SHP77 treated with DMSO at 0.1 percent for 48 hours (cell line): ENCODE results near the gene HYOU1.
A peak's percentile ranks its signal among the peaks of the same experiment; 100 is the strongest.
"Not testable (repeated sequence)": the region's sequence is repeated elsewhere in the genome, so short reads cannot be mapped to it uniquely, and the experiment has no call there.

Experiments
- DNase-seq: peaks from one replicate; lab custom pipeline; 2025; lab: John Stamatoyannopoulos, UW

Gene HYOU1

DNA sequence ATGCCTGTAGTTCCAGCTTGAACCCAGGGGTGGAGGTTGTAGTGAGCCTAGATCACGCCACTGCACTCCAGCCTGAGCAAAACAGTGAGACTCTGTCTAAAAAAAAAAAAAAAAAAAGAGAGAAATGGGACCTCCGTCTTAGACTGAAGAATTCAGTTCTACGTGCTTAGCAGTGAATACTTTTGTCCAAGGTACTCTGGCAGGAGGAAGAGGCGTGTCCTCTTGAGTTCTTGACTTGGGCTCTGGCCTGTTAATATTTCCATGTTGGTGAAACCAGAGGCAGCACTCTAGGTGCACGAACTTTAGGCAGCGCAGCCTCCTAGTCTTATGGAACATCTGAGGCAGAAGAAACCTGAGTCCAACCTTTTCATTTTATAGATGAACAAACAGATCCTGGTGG lies 30.1 kb upstream of the HYOU1 start:
- no peak for DNase-seq

DNA sequence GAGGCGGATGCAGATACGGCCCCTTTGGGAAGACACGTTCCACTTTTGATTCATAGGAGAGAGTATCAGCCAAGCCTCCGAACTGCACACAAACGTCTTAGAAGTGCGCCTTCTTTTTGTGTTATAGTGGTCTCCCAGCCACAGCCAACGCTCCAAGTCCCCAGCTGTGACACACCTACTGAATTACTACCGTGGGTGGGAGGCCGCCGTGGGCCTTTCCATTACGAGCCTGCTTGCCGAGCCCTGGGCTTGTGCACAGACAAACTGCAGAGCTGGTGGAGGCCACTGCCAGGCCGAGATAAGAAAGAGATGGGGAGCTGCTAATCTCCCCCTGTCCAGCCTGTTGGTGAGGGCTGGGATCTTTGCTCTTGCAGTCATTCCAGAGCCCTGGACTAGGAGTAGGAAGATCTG lies 28.4 kb upstream of the HYOU1 start:
- DNase-seq = no peak

DNA sequence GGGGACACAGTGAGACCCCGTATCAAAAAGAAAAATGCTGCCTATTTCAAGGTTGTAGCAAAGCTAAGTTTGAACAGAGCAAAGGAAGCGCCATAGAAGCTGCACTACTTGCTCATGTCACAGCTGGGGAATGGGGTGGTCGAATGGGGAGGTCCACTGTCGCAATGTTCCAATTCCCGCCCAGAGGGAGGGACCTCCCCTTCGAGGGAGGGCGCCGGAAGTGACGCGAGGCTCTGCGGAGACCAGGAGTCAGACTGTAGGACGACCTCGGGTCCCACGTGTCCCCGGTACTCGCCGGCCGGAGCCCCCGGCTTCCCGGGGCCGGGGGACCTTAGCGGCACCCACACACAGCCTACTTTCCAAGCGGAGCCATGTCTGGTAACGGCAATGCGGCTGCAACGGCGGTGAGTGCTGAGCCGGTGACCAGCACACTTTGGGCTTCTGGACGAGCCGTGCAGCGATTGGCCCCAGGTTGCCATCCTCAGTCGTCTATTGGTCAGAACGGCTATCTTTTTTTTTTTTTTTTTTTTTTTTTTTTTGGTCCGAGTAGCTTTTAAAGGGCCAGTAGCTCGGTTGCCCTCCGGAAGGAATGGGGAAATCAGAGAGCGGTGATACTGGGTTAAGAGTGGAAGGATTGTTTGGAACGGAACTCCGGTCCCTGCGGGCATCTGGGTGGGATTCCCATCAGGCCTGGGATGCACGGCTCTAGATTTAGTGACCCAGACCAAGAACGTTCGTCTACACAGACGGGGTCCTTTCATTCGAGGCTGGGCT lies 27.8 kb upstream of the HYOU1 start, which contains the start of gene HMBS:
Gene HMBS, plus strand, starts transcription at position 219 of the 774 bp plus-strand sequence. Its CDS starts 153 bp downstream, at position 372.
- peak; percentile 96 for DNase-seq

DNA sequence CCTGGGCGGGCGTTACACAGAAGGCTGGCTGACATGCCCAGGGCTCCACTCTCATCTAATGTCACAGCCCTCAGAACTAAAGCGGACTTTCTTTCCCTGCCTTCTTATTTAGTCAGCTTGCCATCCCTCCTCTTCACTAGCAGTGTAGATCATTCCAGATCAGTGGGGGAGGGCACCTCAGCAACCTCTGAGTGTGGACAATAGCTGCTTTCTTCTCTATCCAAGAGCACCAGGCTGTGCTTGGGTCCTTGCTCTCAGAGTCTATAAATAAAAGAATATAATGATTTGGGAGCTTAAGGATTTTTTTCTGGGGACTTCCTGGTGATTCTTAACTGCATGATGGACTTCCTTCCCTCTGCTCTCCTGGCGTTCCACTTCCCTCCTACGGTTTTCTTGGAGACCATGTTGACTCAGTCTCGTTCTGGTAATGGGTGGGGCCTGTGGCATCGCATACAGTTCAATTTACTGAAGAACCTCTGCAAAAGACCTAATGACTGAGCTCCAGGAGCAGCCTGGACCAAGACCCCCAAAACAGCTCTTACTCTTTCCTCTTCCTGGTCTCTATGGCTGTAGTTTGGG lies 24.8 kb upstream of the HYOU1 start:
- DNase-seq = no peak

DNA sequence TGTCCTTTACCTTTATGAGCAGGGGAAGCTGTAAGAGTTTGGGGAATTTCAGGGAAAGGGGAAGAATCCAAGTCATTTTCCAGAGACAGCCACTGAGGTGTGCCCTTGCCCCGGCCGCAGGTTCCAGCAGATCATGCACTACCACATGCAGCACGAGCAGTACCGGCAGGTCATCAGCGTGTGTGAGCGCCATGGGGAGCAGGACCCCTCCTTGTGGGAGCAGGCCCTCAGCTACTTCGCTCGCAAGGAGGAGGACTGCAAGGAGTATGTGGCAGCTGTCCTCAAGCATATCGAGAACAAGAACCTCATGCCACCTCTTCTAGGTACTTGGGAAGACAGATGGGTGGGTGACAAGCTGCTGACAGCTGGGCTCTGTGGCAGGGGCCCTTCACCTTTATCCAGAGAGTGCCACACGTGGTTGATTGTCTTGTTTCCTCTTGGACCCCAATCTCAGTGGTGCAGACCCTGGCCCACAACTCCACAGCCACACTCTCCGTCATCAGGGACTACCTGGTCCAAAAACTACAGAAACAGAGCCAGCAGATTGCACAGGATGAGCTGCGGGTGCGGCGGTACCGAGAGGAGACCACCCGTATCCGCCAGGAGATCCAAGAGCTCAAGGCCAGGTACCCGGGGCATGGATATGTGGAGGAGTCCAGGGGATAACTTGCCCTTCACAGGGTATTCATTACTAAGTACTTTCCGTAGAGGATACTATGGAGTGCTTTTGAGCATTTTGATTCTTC lies 21.8 kb upstream of the HYOU1 start:
- DNase-seq = no peak

DNA sequence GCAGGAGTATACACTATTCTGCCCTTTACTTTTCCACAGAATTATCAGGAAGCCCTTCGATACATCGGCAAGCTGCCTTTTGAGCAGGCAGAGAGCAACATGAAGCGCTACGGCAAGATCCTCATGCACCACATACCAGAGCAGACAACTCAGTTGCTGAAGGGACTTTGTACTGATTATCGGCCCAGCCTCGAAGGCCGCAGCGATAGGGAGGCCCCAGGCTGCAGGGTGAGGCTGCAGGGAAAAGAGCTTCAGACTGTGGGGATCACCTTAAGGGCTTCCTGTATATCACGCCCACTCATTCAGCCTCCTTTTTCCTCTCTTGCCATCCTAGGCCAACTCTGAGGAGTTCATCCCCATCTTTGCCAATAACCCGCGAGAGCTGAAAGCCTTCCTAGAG lies 20.8 kb upstream of the HYOU1 start:
- DNase-seq = no peak

DNA sequence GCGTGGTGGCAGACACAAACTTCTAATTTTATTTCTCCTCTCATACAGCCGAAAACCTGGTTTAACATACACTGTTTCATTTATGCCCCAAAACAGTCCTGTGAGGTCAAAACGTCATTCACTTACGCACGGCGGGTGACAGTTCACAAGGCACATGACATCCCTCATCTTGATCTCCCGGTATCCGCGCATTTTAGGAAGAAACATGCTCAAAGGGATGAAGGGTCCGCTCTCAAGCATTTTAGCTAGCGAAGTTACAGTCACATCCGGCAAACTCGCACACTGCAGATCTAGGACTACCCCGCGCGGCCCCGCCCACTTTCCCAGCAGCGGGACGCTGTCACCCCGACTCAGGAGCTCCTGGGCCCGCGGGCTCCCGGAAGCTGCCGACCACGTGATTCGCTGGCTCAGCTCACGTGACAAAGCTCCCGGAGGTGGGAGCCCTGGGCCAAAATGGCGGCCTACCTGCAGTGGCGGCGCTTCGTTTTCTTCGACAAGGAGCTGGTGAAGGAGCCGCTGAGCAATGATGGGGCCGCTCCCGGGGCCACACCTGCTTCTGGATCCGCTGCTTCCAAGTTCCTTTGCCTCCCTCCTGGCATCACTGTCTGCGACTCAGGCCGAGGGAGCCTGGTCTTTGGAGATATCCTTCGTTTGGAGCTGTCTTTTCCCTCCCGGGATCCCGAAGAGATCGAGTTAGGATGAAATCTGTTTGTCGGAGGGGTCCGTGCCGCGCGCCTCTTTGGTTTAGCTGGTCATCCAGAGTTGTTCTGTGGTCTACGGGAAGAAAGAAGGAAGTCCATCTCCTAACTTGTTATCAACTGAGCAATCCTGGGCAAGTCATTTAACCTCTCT lies 10.6 kb upstream of the HYOU1 start, which contains the start of gene VPS11:
Gene VPS11, plus strand, starts transcription at position 448 of the 852 bp plus-strand sequence. Its CDS starts 6 bp downstream, at position 454.
- DNase-seq = peak; percentile 86

DNA sequence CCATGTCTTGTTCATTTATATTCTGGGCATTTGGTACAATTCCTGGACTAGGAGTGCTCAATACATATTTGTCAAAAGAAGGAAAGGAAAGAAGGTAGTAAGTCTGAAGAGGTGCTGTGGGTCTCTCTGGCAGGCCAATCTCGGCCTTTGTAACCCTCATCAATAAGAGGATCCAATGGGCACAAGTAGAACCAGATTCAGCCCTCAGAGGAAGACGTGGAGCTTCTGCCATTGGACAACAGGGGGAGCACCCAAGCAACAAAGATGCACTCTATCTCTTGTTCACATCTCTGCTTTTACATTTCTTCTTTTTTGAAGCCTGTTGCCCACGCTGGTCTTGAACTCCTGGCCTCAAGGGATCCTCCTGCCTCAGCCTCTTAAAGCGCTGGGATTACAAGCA lies 8.4 kb upstream of the HYOU1 start:
- DNase-seq = no peak

DNA sequence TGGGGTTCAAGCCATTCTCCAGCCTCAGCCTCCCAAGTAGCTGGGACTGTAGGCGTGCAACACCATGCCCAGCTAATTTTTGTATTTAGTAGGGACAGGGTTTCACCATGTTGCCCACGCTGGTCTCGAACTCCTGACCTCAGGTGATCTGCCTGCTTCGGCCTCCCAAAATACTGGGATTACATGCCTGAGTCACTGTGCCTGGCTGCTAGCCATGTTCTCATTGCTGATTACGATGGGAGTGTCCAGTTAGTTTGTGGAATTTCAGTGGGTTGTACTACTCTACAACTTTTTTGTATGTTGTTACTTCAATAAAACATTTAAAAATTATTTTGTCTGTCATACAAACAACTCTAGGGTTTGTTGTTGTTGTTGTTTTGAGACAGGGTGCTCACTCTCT lies 5.8 kb upstream of the HYOU1 start:
- no peak for DNase-seq

DNA sequence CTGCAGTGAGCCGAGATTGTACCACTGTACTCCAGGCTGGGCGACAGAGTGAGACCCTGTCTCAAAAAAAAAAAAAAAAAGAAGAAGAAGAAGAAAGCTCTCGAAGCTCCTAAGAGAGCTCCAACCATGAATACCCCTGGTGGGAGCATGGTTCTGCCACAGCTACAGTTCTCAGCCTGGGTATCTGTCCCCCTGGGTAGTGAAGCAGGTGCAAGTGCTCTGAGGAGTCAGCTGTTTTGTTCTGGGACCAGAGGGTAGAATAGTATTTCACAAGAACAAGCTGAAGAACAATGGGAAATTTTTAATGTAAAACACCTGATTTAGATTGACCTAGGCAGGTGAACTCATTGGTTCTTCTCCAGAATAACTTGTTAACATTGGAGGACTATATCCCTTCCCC lies 4.3 kb upstream of the HYOU1 start:
- DNase-seq = no peak

DNA sequence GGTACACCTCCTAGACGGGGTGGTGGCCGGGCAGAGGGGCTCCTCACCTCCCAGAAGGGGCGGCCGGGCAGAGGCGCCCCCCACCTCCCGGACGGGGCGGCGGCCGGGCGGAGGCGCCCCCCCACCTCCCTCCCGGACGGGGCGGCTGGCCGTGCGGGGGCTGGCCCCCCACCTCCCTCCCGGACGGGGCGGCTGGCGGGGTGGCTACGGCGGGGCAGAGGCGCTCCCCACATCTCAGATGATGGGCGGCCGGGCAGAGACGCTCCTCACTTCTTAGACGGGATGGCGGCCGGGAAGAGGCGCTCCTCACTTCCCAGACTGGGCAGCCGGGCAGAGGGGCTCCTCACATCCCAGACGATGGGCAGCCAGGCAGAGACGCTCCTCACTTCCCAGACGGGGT lies 2.1 kb upstream of the HYOU1 start:
- DNase-seq = not testable (repeated sequence)

DNA sequence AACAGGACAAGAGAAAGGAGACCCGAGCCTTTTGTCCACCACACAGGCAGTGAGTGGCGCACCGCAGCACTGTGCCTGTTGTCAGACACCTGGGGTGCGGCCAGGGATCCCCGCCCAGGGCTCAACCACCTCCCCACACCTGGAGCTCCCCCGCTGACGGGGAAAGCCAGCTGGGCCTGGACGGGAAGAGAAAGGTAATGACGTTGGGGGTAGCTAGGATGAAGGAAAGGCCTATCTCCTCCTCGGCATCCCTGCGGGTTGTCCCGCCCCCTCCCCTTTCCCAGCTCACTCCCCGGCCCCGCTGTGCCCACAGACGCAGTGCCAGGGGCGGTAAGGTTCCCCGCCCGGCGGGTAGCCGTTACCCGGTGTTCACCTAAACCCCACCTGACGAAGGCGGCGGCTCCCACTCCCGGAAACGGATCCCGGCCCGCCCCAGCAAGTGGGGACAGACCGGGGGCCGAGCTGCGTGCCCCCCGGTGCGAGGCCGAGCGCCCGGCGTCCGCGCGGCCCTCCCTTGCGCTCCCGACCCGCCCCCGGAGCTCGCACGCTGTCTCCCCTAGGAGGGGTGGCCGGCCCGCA lies 495 bp downstream of the HYOU1 start:
- no peak for DNase-seq

DNA sequence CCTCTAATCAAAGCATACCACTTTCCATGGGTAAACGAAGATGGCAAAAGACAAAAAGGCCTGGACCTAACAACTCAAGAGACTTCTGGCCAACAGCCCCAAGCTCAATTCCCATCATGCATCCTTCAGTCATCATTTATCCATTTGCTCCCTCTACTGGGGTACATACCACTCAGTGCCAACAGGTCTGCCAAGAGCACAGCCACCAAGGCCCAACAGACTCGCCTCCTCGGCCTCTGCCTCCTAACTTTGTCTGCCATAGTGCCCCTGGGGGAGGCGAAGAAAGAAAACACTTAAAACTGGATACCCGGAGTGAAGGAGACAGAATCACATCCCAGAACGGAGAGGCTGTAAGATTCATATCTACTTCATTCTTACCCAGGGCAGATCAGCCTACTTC lies 1.1 kb downstream of the HYOU1 start:
- no peak for DNase-seq

DNA sequence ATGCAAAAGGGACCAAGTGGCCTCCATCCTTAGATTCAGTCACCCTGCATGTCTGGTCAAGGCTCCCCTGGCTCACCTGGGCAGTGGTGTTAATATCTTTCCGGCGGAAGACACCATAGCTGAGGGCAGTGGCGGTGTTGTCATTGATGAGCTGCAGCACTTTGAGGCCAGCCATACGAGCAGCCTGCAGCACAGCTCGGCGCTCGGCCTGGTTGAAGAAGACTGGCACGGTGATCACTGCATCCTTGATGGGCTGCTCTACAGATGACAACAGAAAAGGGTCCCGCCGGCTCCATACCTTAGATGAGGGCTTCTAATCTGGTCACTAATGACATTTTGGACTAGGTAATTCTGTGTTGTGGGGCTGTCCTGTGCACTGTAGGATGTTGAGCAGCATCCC lies 2.6 kb downstream of the HYOU1 start:
- DNase-seq = no peak

DNA sequence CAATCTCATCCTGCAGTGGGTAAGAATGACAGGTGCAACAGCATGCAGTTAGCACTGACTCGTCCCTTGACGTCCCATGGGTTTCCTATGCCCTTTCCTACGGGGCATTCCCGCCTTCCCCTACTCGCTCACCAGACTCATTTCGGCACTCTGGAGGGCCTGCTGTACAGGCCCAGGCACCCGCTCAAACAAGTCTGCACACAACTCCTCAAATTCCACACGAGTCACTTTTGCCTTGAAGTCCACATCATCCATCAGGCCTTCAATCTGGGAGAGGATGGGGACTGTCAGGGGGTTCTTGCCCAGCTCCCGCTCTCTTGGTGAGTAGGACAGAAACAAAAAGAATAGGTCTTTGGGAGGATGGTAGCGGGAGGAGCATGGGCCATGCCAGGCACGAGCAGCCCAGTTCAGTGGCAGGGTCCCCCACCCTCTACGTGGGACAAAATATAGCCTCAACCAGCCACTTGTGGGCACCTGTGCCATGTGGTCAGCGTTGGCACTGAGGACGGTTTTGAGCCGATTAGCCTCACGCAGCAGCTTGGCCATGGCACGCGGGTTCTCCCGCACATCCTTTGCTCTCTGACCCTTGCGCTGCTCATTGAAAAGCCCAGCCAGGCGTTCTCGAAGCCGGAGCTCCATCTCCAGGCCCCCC lies 4.7 kb downstream of the HYOU1 start:
- no peak for DNase-seq

DNA sequence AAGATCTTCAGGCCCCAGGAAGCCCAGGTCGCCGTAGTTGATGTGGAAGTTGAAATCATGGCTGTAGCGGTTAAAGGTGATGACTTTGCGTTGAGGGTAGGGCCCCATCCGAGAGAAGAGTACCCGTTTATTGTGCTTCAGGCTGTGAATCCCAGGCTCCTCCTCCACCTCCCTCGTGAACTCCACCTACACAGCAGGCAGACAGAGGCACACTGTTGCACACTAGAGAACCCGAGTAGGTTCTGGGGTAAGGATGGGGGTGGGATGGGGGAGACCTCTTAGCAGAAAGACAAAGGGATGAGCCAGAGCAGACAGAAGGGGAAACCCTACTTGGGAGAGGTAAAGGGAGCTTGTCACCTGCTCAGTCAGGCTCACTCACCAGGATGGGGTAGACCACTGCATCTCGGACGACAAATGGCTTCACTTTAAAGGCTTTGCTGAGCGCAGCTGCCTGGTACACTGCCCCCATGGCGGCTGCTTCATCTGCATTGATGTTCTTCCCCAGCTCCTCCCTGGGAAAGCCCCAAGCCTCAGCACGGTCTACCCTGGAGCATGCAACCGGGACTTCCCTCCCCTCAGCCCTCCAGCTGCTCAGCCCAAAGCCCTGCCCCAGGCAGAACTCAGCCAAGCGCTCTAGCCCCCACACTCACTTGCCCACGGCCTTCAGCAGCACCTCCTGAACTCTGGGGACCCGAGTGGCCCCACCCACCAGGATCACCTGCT lies 5.4 kb downstream of the HYOU1 start:
- DNase-seq = no peak

DNA sequence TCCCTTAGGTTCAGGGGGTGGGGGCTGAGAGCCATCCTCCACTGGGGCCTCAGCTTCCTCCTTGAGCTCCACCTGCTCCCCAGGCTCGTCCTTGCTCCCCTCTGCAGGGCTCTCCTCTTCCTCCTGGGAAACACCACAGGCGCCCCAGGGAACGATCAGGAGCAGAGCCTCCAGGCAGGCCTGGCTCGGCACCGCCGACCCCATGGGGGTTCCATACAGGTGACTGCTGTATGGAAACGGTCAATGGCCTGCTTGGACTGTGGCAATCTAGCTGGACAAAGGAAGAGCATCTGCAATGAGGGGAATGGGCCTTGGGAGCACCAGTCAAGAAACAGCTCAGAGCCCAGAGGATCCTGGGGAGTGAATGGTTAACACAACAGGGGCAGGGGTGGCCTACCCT lies 7.9 kb downstream of the HYOU1 start:
- no peak for DNase-seq

DNA sequence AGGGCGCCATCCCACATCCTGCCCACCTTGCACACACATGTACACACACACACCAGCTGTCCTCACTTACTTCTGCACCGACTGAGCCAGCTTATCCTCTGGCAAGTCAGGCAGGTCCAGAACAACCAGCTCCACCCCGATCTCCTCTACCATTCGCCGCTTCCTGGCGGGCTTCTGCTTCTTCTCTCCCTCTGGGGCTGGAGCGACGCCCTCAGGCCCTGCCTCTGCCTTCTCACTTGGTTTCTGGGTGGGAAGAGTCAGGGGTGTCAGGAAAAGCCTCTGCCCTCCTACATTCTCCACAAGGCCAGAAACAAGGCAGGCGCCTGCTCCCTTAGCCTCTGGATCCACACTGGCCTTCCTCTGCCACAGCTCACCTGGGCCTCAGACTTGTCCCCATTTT lies 8.4 kb downstream of the HYOU1 start:
- no peak for DNase-seq

DNA sequence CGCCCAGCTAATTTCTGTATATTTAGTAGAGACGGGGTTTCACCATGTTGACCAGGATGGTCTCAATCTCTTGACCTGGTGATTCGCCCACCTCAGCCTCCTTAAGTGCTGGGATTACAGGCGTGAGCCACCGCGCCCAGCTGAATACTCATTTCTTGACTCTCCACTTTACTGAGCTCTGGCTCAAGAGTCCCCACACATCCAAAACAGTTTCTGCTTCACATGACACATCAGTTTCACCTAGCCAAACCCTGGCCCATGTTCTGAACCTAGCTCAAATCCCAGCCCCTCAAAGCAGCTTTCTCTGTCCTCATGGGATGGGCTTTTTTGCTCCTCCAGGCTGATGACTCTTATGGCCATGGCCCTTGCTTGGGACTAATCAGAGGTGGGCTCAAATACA lies 9.8 kb downstream of the HYOU1 start:
- no peak for DNase-seq

DNA sequence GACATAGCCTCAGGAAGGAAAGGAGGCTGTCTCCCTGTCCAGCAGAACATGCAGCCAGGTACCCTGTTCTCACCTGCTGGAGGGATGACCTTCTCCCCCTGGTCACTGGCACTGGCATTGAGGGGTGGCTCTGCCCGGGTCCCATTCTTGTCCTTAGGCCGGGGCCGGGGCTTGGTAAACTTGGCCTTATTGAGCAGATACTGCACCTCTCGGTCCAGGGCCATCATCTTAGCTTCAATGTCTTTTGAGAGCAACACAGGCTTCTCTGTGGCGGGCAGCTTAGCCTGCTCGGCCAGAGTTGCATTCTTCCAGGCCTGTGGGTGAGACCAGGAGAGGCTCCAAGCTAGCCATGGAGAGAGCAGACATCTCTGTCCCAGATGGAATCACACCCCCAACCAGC lies 10.5 kb downstream of the HYOU1 start:
- no peak for DNase-seq

DNA sequence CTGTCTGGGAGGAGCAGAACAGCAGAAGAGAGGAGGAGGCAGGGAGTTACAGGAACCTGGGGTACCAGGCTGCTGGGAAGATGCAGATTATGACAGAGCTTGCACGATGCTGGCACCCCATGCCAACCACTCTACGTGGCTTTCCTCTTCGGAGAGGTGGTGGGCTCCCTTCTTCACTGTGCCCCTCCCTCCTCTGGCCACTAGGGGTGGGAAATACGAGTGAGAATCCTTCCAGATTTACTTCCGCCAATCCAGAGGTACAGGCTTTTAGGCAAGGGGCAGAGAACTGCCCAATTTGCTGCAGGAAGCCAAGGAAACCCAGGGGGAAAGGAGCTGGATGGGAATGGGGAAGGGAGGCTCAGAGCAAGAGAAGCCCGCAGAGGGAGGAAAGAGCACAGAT lies 12.3 kb downstream of the HYOU1 start:
- DNase-seq = no peak
